Cardiac muscle cell (in vitro differentiated cells and primary cell): ENCODE results near the gene SFXN1. TPM values are rescaled to one million over a fixed set of nuclear protein-coding genes. Genes with fewer than 3 reads are reported as not detected.

ENCODE experiments used
- DNase-seq, 2 donors: peaks; one replicate each; pipeline versions ENCODE4 v3.0.0 to v3.0.0-alpha.2; 2010 to 2017; ENCODE audit warnings: low read depth in 1 of 2, low spot score in 1 of 2
- H3K27ac ChIP-seq: fragments of 200-600 bp; sonication (generic); 2 replicates; pipeline ENCODE4 v1.5.1; 2016
- H3K27me3 ChIP-seq: fragments of 200-600 bp; sonication (generic); 2 replicates; pipeline ENCODE4 v1.6.0; 2016; ENCODE audit warnings: control low read depth
- H3K36me3 ChIP-seq: fragments of 200-600 bp; sonication (generic); 2 replicates; pipeline ENCODE4 v1.5.1; 2016; ENCODE audit warnings: control low read depth
- H3K4me1 ChIP-seq: fragments of 200-600 bp; sonication (generic); 2 replicates; pipeline ENCODE4 v1.8.1; 2017; ENCODE audit warnings: low read depth, mild to moderate bottlenecking, mixed run types
- H3K4me3 ChIP-seq: fragments of 200-600 bp; sonication (generic); 2 replicates; pipeline ENCODE4 v1.5.1; 2016; ENCODE audit warnings: mild to moderate bottlenecking
- H3K9me3 ChIP-seq: fragments of 200-600 bp; sonication (generic); 2 replicates; pipeline ENCODE4 v1.5.1; 2017; ENCODE audit warnings: low read depth, mild to moderate bottlenecking, control low read depth
- polyA plus RNA-seq: library from polyadenylated mRNA; unstranded; fragments of >200 nt; fragmentation: Nextera tagmentation; extraction: Ambion mirVana; gene quantifications from 2 replicates; pipeline ENCODE4 v1.2.1, GENCODE V29; 2016
- total RNA-seq: library from RNA; depleted of rRNA; stranded (reverse); fragments of >200 nt; gene quantifications from 2 replicates; pipeline ENCODE4 v1.2.3, GENCODE V29; 2016
- TF ChIP-seq, protein P1 (sequence below): IDR thresholded peaks from 2 replicates; pipeline ENCODE4 v1.5.1; 2012; ENCODE audit warnings: low read depth, mild to moderate bottlenecking, low read length

Gene SFXN1
- total and polyA plus RNA-seq, 2 experiments from 2014 or later = 81.5 to 103 TPM

GRCh38 chr5:175484829-175485228 is 6.5 kb downstream of the SFXN1 start:
- Histone ChIP-seq H3K4me1 (peaks cover 3% of the 10 kb centered on the region), H3K27me3 (no peaks in the 10 kb centered on the region), H3K27ac (no peak overlapping the region)

DNA sequence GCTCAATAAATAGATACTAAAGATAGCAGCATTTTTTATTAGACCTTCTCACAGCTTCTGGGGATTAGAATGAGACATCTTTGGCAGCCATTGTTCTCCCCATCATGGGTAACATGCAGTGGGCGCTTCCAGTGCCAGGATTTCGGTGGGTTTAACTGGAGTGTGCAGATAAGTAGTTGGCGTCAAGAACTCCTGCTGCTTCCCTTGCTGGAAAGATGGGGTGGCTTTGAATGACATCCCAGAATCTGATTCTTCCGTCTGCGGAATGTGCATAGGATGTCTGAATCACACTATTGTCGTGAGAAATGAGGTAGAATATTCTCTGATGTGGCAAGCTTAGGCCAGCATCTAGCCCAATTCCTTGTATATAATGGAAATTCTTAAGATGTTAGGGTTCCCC is 7.3 kb downstream of the SFXN1 start:
- Histone ChIP-seq H3K27me3 (no peaks in the 10 kb centered on the region), H3K9me3 (no peaks in the 10 kb centered on the region), H3K36me3 (peaks cover 10% of the 10 kb centered on the region), H3K27ac (no peak overlapping the region), H3K4me1 (no peaks in the 10 kb centered on the region), H3K4me3 (no peak overlapping the region)
- TF ChIP-seq, protein P1, sequence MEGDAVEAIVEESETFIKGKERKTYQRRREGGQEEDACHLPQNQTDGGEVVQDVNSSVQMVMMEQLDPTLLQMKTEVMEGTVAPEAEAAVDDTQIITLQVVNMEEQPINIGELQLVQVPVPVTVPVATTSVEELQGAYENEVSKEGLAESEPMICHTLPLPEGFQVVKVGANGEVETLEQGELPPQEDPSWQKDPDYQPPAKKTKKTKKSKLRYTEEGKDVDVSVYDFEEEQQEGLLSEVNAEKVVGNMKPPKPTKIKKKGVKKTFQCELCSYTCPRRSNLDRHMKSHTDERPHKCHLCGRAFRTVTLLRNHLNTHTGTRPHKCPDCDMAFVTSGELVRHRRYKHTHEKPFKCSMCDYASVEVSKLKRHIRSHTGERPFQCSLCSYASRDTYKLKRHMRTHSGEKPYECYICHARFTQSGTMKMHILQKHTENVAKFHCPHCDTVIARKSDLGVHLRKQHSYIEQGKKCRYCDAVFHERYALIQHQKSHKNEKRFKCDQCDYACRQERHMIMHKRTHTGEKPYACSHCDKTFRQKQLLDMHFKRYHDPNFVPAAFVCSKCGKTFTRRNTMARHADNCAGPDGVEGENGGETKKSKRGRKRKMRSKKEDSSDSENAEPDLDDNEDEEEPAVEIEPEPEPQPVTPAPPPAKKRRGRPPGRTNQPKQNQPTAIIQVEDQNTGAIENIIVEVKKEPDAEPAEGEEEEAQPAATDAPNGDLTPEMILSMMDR = no peak
- no peak for DNase-seq

More at GRCh38 chr5:175484829-175485228, 6.5 kb downstream of the SFXN1 start:
- H3K9me3 ChIP-seq = no peaks in the 10 kb centered on the region
- TF ChIP-seq, protein P1 = no peak
- no peak for DNase-seq
- no peak overlapping the region for H3K4me3 ChIP-seq
- peaks cover 9% of the 10 kb centered on the region for H3K36me3 ChIP-seq

GRCh38 chr5:175487514-175488222 is 9.3 kb downstream of the SFXN1 start:
- H3K9me3 ChIP-seq = no peaks in the 10 kb centered on the region
- H3K36me3 ChIP-seq = peaks cover 18% of the 10 kb centered on the region
- no peaks in the 10 kb centered on the region for H3K27me3 ChIP-seq
- TF ChIP-seq, protein P1 = no peak
- DNase-seq = no peak
- H3K4me1 ChIP-seq = no peaks in the 10 kb centered on the region
- H3K4me3 ChIP-seq = no peak overlapping the region
- H3K27ac ChIP-seq = no peak overlapping the region

- Histone ChIP-seq H3K27me3 (no peaks in the 10 kb centered on the region), H3K36me3 (peaks cover 32% of the 10 kb centered on the region), H3K4me1 (no peaks in the 10 kb centered on the region), H3K4me3 (no peak overlapping the region), H3K9me3 (no peaks in the 10 kb centered on the region), H3K27ac (no peak overlapping the region)
- TF ChIP-seq, protein P1 = no peak
- no peak for DNase-seq
Observed at GRCh38 chr5:175489693-175490443, 11.5 kb downstream of the SFXN1 start.

DNA sequence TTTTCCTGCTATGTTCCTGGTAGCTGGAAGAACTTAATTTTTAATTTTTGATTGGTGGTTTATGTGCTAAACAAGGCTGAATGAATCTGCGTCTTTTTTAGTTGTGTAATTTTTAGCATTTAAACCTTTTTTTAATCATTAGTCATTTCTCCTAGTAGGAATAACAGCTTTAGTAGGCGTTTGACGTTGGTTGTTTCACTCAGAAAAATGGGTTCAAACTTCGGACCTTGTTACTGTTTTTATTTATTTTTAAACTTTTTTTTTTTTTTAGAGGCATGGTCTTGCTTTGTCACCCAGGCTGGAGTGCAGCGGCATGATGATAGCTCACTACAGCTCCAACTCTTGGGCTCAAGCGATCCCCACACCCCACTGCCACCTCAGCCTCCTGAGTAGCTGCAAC is 12.9 kb downstream of the SFXN1 start:
- Histone ChIP-seq H3K27ac (no peak overlapping the region), H3K27me3 (no peaks in the 10 kb centered on the region), H3K9me3 (no peaks in the 10 kb centered on the region), H3K4me1 (no peaks in the 10 kb centered on the region), H3K36me3 (peaks cover 37% of the 10 kb centered on the region), H3K4me3 (no peak overlapping the region)
- no peak for DNase-seq
- TF ChIP-seq, protein P1 = no peak
